GM15510 (cell line): ENCODE measurements around the gene TAS1R3.
A peak's percentile ranks its signal among the peaks of the same experiment; 100 is the strongest.

Experiments used
- POLR2A ChIP-seq: IDR thresholded peaks from 3 replicates; pipeline ENCODE4 v1.6.1; 2011; ENCODE audit warnings: borderline replicate concordance; ENCODE audit not compliant: insufficient read length; ENCODE audit errors: extremely low read depth

Gene TAS1R3

DNA sequence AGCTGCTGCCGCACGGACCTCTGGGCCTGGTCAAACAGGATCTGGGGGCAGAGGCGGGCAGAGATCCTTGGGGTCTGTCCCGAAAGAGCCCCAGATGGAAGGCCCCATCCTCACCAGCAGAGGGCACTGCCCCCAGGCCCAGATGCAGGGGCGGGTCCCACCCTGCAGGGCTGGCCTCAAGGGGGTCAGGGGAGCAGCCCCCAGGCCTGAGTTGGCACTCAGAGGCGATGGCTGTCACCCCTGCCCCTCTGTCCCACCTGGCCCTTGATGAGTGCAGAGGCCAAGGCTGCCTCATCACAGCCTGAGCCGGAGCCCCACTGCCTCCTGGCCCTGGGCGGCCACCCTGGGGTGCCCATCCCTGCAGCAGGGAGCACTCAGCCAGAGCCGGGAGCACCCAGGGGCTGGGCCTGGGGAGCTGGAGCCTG, 29.1 kb upstream of the TAS1R3 start:
- no peak for TF ChIP-seq POLR2A

DNA sequence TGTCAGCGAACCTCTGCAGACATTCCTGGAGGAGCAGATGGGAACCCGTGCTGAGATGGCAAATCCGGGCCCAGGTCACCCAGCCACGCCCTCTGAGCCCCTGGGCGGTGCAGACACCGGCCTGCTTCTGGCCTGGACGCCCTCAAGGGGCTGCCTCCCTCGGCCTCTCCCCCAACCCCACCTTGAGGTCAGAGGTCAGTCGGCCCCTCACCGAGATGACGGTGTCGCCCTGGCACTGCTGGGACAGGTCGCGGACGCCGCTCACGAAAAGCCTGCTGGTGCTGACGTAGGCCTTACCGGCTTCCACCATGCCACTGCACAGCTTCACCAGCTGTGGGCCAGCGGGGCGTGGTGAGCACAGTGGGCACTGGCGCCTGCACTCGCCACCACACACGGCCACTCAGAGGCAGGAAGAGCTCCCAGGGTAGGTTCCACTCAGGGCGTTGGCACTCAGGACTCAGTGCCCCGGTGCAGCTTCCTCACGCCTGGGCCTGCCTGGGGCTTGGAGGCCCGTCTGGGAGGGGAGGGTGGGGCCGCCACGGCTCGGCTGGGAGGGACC, 28.1 kb upstream of the TAS1R3 start:
- TF ChIP-seq POLR2A = no peak

DNA sequence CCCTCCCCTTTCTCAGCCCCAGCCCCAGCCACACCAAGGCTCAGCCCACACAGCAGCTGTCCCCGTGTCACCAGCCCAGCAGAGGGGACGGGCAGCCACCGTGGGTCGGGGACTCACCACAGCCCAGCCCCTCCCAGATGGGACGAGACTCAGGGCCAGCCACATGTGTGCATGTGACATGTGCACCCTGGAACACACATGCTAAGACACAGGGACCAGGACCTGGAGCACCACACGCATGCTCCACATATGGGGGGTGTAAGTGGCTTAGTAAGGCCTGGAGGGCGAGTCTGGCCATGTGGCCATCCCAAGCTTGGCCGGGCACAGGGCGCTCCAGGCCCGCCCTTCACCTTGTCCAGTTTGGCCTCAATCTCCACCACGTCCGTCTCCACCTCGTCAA, 27.3 kb upstream of the TAS1R3 start:
- no peak for TF ChIP-seq POLR2A

DNA sequence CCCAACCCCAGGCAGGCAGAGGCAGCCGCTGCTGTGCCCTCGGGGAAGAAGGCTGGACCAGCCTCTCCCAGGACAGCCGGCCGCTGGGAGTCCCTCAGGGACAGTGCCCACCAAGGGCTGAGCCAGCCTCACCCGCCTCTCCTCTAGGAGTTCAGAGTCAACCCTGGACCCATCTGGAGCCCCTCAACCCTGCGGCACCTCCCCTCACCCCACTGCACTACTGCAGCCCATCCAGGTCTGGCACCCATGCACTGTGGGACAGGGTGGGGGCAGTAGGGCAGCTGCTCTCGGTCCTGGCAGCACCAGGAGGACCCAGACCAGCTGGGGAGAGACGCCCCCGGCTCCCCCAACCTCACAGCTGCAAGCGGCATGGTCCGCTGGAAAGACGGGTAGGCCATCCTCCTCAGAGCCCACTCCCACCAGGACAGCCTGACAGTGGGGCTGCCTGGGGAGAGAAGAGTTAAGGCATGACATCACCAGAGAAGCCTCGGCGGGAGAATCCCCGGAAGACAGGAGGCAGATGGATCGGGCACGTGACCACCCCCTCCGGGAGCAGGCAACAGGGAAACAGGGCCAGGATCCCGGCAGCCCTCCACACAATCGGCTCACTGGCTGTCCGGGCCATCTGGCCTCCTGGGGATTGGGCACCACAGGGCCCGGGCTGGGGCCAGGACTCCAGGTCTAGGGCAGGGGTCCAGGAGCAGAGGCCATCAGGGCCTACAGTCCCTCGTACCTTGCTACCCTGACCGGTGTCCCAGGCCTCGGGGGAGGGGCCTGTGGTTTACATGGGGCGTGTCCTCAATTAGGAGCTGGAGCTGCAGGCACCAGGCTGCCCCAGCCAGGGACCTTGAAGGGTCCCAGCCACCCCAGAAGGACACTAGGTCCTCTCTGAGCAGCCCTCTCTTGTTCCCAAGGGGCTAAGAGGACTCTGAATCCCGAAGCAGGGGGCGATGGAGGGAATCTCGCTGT, 26.5 kb upstream of the TAS1R3 start:
- no peak for TF ChIP-seq POLR2A

DNA sequence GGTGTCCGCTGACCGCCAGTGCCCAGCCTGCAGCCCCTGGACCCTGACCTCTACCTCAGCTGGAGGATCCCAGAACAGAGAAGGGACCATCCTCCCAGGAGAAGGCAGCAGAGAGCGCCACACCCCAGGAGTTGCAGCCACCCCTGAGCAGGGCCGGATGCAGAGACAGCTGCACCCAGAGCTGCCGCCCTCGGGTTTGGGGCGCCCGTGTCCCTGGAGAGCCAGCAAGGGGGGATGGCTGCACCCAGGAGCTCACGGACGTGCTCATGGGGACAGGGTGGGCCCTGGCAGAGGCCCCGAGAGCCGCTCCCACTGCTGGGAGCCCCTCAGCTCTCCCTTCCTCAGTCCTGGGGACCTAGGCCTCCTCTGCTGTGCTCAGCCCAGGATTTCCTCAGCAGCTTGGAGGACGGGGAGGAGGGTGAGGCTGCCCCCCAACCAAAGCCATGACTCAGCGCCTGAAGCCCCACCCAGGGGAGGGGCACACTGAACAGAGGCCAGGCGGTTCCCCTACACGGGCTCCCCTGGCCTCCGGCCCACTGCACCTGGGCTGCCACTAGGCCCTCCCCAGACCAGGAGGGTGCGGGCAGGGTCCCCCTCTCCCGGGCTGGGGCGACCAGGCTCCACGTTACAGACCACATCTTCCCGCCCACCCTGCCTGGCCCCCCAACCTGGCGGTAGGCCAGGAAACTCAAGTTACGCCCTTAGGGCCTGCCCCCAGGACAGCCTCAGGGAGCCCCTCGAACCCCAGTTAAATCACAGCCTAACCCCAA, 25.6 kb upstream of the TAS1R3 start:
- no peak for TF ChIP-seq POLR2A

DNA sequence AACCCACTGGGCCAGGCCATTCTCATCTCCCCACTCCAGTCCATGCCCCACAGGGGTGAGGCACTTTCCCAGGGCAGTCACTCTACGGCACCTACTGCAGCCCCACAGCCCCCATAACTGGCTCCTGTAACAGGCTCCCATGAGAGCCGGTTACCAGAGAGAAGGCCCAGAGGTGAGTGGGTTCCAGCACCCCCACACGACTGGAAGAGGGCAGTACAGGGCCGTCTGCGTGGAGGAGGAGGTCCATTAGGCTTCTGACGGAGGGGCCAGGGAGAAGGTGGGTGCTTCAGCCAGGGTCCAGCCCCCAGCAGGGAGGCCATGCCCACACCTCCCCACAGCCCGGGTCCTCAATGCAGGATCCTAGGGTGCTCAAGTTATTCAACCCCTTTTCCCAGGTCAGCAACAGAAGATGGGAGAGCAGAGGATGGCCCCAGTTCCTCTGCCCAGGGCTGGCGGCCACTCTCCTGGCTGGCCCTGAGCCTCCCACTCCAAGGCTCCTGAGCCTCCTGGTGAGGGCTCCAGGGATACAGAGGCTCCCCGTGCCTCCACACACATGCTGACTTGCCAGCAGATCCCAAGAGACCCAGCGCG, 24.9 kb upstream of the TAS1R3 start:
- no peak for TF ChIP-seq POLR2A

DNA sequence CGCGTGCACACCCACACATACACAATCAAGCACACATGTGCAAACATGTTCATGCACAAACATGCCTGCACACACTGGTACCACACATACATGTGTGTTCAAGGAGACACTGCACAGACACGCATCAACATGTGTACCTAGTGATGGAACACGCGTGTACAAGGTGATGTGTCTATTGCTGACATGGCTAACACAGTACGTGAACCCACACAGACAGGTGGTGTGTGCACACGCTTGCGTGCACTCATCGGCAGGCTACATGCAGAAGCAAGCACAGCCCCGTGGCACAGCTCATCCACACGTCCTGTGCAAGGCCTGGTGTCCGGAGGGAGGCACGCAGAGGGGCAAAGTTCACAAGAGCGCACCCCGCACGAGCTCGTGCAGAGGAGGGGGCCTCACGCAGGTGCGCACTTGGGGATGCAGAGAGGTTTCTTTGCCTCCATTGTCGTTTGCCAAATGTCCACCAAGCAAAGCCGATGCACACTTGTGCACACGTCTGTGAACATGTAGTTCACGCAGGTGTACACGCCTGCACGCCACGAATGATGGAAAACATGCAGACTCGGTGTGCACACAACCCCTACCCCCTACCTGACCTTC, 24.3 kb upstream of the TAS1R3 start:
- no peak for TF ChIP-seq POLR2A

DNA sequence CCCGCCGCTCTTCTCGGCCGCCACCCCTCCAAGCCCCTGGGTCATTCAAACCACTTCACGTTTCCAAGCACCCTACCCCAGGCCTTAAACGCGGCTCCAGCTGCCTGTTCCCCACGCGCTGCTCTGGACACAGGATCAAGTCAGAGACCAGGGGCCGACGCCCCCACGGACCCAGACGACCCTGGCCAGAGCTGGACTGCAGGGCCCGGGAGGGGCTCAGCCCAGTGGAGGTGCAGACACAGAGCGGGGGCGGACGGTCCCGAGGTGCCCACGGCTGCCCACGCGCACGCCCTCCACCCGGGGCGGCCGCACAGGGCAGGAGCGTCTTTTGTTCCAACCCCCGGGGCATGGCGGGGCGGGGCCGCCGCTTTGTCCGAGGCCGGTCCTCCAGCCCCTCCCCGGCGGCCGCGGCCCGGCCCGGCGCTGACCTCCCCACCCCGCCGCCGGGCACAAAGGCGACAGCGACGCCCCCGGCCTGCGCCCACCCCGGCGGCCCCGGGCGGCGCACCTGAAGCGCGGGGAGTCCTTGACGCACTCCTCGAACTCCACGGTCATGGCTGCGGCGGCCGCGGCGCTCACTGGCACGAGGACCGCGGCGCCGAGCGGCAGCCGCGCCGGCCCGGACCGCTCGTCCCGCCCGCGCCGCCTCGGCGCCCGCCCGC, 23.7 kb upstream of the TAS1R3 start:
- TF ChIP-seq POLR2A = peak; percentile 34

DNA sequence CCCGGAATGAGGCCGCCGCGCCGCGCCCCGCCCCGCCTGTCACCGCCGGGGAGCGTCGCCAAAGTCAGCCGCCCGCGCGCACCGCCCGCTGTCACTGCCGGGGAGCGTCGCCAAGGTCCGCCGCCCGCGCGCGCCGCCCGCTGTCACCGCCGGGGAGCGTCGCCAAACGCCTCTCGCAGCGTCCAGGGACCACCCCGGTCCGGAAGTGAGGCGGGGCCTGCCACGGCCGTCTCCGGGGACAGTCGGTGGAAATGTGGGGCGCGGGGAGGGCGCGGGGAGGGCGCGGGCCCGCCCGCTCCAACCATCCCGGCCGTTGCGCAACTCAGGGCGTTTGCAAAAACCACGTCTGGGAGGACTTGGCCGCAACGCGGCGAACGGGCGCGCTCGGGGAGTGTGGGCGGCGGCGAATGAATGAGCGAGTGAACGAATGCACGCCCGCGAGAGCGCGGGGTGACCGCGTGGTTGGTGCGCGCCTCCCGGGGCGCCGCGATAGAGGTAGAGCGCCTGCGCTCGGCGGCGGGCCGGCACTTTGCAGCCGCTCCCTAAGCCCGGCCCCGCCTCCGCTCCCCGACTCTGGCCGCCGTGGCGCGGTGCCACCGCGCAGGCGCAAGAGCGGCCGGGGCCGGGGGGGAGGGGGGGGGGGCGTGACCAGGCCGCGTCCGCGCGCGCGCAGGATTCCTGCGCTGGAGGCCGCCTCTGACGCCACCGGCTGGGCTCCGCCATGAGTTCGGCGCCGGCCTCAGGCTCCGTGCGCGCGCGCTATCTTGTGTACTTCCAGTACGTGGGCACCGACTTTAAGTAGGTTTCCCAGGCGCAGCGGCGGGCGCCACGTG, 22.9 kb upstream of the TAS1R3 start, which contains the start of the genes ACAP3 and PUSL1:
TSS of gene ACAP3 (minus strand) at position 8 of the 833 bp plus-strand sequence. CDS start 115 bp downstream, outside the sequence.
TSS of gene PUSL1 (plus strand) at position 675 of the 833 bp plus-strand sequence. CDS start at position 722, 47 bp downstream.
- TF ChIP-seq POLR2A = peak; percentile 75

DNA sequence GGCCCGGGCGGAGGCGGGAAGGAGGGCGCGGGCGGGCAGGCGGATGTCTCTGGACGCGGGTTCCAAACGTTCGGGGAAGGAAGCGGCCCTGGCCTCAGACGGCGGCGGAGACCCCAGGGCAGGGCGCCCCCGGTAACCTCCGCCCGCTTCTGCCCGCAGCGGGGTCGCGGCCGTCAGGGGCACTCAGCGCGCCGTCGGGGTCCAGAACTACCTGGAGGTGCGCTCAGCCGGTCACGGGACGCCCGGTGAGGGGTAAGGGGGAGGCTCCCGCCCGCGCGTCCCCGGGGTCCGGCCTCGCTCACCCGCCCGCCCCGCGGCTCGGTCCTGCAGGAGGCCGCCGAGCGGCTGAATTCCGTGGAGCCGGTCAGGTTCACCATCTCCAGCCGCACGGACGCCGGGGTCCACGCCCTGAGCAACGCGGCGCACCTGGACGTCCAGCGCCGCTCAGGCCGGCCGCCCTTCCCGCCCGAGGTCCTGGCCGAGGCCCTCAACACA, 22.3 kb upstream of the TAS1R3 start:
- TF ChIP-seq POLR2A = no peak

DNA sequence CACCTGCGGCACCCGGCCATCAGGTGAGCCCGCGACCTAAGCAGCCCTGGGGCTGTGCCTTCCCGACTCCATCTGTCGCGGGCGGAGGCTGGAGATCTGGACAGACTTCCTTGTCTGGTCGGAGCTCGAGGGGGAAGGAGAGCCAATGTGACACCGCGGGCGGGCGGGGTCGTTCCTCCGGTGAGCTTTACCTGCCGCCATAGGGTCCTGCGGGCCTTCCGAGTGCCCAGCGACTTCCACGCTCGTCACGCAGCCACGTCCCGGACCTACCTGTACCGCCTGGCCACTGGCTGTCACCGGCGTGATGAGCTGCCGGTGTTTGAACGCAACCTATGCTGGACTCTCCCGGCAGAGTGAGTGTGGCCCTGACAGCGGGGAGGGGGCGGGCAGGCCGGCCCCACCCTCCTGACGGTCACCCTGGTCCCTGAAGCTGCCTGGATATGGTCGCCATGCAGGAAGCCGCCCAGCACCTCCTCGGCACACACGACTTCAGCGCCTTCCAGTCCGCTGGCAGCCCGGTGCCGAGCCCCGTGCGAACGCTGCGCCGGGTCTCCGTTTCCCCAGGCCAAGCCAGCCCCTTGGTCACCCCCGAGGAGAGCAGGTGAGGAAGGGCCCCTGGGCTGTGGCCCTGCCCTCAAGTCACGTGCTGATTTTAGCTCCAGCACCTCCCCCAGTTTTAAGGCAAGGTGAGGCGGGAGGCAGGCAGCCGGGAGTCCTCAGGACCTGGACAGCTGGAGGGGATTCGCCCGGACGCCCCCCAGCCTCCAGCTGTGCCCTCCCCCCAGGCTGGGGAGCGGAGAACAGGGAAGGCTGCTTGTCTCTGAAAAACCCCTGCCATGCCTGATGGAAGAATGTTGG, 21.6 kb upstream of the TAS1R3 start:
- no peak for TF ChIP-seq POLR2A

DNA sequence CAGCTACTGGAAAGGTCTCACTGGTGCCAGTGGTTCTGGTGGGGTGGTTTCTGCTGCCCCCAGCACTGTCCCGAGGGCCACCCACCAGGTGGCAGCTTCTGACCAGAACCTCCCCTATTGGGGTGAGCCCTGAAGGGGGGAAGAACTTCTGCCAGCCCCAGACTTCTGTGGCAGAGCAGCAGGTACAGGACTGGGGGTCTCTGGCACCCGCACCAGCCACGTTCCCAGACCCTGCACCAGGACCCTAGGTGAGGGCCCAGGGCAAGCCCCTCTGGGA, 21.0 kb upstream of the TAS1R3 start:
- no peak for TF ChIP-seq POLR2A

DNA sequence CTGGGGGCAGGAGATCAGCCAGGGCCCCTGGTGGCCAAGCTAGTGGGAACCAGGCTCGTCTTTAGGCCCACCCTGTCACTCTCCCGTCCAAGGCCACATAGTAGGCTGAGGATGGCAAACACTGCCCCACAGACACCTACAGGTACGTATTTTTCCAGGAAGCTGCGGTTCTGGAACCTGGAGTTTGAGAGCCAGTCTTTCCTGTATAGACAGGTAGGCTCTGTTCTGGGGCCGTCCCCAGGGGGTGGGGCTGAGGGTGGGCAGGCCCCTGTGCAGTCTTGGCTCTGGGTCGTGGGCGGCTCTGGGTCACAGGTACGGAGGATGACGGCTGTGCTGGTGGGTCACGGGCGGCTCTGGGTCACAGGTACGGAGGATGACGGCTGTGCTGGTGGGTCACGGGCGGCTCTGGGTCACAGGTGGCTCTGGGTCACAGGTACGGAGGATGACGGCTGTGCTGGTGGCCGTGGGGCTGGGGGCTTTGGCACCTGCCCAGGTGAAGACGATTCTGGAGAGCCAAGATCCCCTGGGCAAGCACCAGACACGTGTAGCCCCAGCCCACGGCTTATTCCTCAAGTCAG, 20.5 kb upstream of the TAS1R3 start:
- TF ChIP-seq POLR2A = no peak
